ENCODE data around the gene KREMEN1. TPM values are rescaled to one million over a fixed set of nuclear protein-coding genes. Genes with fewer than 3 reads are reported as not detected.

The KREMEN1 gene
- total RNA-seq, 1 donor from 2014 or later, result 5.8 TPM

DNA sequence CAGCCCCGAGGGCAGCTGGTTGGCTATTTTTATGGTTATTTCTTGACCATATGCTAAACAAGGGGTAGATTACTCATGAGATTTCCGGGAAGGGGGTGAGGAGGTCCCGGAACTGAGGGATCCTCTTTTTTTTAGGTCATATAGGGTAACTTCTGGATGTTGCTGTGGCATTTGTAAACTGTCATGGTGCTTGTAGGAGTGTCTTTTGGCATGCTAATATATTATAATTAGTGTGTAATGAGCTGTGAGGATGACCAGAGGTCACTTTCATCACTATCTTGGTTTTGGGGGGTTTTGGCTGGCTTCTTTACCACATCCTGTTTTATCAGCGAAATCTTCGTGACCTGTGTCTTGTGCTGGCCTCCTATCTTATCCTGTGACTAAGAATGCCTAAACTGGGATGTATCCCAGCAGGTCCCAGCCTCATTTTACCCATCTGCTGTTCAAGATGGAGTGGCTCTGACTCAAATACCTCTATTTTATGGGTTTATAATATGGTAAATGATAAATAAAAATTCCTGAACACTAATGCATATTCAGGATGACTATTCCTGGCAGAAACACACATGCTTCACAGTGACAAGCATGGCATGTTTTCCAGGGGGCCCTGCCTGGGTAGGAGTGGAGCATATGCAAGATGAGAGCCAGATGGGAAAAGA is 11.2 kb downstream of the KREMEN1 start:
- DNase-seq (ENCODE audit: low read depth), result no peak
- TF ChIP-seq, protein P1, sequence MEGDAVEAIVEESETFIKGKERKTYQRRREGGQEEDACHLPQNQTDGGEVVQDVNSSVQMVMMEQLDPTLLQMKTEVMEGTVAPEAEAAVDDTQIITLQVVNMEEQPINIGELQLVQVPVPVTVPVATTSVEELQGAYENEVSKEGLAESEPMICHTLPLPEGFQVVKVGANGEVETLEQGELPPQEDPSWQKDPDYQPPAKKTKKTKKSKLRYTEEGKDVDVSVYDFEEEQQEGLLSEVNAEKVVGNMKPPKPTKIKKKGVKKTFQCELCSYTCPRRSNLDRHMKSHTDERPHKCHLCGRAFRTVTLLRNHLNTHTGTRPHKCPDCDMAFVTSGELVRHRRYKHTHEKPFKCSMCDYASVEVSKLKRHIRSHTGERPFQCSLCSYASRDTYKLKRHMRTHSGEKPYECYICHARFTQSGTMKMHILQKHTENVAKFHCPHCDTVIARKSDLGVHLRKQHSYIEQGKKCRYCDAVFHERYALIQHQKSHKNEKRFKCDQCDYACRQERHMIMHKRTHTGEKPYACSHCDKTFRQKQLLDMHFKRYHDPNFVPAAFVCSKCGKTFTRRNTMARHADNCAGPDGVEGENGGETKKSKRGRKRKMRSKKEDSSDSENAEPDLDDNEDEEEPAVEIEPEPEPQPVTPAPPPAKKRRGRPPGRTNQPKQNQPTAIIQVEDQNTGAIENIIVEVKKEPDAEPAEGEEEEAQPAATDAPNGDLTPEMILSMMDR (IDR thresholded peaks at IDR 0.05; ENCODE audit: insufficient read depth, low read length, severe bottlenecking), result no peak
- no peak for FAIRE-seq
- H3K36me3 ChIP-seq (ENCODE audit: control insufficient read depth, insufficient read depth, low read length), result no peaks in the 10 kb centered on the region
- no peak overlapping the region for H3K4me3 ChIP-seq (ENCODE audit: low read depth, low read length)
- no peaks in the 10 kb centered on the region for H3K27me3 ChIP-seq (ENCODE audit: control insufficient read depth, insufficient read depth, low read length)

DNA sequence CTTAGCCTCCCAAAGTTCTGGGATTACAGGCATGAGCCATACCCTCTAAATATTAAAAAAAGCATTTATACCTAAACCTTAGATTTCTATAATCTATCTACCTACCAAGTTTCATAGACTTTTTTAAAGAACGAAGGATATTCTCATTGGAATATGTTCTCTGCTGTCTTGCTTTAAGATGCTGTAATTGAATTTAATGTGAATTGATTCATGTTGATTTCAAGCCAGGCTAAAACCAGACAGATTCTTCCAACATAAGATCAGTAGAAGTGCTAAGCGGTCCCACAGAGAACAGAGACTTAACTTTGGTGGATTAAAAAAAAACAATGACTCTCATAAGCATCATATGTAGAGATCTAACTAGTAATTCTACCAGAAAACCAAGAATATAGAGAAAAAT is 14.2 kb downstream of the KREMEN1 start:
- Histone ChIP-seq H3K4me3 (ENCODE audit: low read depth, low read length) (no peak overlapping the region), H3K27me3 (ENCODE audit: control insufficient read depth, insufficient read depth, low read length) (no peaks in the 10 kb centered on the region), H3K36me3 (ENCODE audit: control insufficient read depth, insufficient read depth, low read length) (no peaks in the 10 kb centered on the region)
- TF ChIP-seq, protein P1 (IDR thresholded peaks at IDR 0.05; ENCODE audit: insufficient read depth, low read length, severe bottlenecking), result no peak
- FAIRE-seq (no peak), DNase-seq (ENCODE audit: low read depth) (no peak)

DNA sequence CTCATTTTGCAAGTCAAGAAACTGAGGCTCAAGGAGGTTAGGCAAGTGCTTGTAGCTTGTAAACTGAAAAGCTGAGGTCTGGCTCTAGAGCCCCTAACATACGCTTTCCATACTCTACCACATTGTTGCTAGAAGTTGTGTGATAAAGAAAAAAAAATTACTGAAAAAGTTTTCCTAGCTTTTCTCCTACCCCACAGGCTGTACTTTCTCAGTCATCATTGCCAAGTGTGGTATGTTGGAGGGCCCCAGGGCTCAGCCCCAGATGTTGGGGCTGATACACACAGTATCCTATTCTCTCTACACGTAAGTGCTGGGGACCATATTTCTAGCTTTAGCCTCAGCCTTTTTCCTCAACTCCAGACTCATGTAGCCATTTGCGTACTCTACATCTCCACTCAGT is 16.0 kb downstream of the KREMEN1 start:
- FAIRE-seq, result no peak
- Histone ChIP-seq H3K4me3 (ENCODE audit: low read depth, low read length) (no peak overlapping the region), H3K27me3 (ENCODE audit: control insufficient read depth, insufficient read depth, low read length) (no peaks in the 10 kb centered on the region), H3K36me3 (ENCODE audit: control insufficient read depth, insufficient read depth, low read length) (no peaks in the 10 kb centered on the region)
- DNase-seq (ENCODE audit: low read depth), result no peak
- TF ChIP-seq, protein P1 (IDR thresholded peaks at IDR 0.05; ENCODE audit: insufficient read depth, low read length, severe bottlenecking), result no peak

DNA sequence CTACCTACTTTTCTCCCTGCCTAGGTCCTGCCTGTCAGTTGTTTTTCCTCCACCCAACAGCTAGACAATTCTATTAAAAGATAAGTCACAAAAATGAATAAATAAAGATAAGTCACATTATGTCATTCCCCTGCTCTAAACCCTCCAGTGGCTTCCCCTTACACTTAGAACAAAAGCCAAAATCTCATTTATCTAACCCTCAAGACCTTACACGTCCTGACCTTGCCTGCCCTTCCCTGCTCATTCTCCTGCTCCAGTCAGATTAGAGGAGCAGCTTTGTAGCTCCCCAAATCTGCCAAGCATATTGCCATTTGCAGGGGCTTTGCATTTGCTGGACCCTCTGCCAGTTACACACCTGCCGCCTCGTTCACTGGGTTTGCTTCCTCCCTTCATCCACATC is 16.7 kb downstream of the KREMEN1 start:
- FAIRE-seq, result no peak

DNA sequence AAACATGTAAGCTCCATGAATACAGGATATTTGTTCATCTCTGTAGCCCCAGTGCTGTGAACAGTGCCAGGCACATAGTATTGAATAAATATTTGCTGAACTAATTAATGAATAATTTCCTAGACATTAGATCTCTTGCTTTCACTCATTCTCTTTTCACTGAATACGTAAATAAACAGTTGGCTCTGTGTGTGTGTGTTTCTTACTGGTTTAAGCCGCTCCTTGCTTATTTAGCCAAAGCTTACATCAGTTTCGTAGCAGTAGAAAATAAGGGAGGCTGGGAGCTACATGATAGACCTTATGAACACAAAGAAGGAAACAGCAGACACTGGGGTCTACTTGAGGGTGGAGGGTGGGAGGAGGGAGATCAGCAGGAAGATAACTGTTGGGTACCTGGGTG is 17.2 kb downstream of the KREMEN1 start:
- no peak overlapping the region for H3K4me3 ChIP-seq (ENCODE audit: low read depth, low read length)
- DNase-seq (ENCODE audit: low read depth) (no peak), FAIRE-seq (no peak)
- no peaks in the 10 kb centered on the region for H3K27me3 ChIP-seq (ENCODE audit: control insufficient read depth, insufficient read depth, low read length)
- TF ChIP-seq, protein P1 (IDR thresholded peaks at IDR 0.05; ENCODE audit: insufficient read depth, low read length, severe bottlenecking), result no peak
- no peaks in the 10 kb centered on the region for H3K36me3 ChIP-seq (ENCODE audit: control insufficient read depth, insufficient read depth, low read length)

More for the DNA sequence above, 16.7 kb downstream of the KREMEN1 start:
- no peak for DNase-seq (ENCODE audit: low read depth)
- TF ChIP-seq, protein P1 (IDR thresholded peaks at IDR 0.05; ENCODE audit: insufficient read depth, low read length, severe bottlenecking), result no peak
- Histone ChIP-seq H3K36me3 (ENCODE audit: control insufficient read depth, insufficient read depth, low read length) (no peaks in the 10 kb centered on the region), H3K4me3 (ENCODE audit: low read depth, low read length) (no peak overlapping the region), H3K27me3 (ENCODE audit: control insufficient read depth, insufficient read depth, low read length) (no peaks in the 10 kb centered on the region)

DNA sequence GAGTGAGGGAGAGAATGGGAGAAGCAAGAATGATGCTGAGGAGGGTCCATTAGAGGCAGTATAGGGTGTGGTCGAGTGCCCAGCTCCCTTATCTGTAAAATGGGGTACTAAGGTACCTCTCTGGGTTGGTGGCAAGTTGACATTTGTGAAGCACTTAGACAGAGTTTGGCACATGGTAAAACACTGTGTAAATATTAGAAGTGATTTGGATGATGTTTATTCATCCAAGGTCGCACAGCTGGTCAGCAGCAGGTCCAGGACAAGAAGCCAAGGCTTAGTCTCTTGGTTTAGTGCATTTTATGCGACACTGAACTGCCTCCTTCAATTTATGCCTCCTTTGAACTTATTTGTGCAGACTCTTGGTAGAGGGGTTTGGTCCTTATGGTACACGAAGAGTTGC is 19.4 kb downstream of the KREMEN1 start:
- Histone ChIP-seq H3K36me3 (ENCODE audit: control insufficient read depth, insufficient read depth, low read length) (no peaks in the 10 kb centered on the region), H3K4me3 (ENCODE audit: low read depth, low read length) (no peak overlapping the region), H3K27me3 (ENCODE audit: control insufficient read depth, insufficient read depth, low read length) (no peaks in the 10 kb centered on the region)
- TF ChIP-seq, protein P1 (IDR thresholded peaks at IDR 0.05; ENCODE audit: insufficient read depth, low read length, severe bottlenecking), result no peak
- FAIRE-seq, result no peak
- no peak for DNase-seq (ENCODE audit: low read depth)

Measured in bronchial epithelial cell (primary cell).